ENCODE measurements around the gene GPHB5. TPM values are rescaled to one million over a fixed set of nuclear protein-coding genes. Genes with fewer than 3 reads are reported as not detected.

The GPHB5 gene
- total RNA-seq, 4 donors from 2014 or later = not detected

- intact Hi-C loops (cut with DNase I) = no loop called here
- WGBS, 2 donors = 70 to 86% methylated on average over 5 to 7 of the region's 10 CpGs
- Histone ChIP-seq H3K27me3 (peaks cover 0 to 8% (median 0%) of the 10 kb centered on the region in 4 donors), H3K4me3 (no peak overlapping the region), H3K36me3 (no peaks in the 10 kb centered on the region), H3K9me3 (no peaks in the 10 kb centered on the region), H3K4me1 (no peaks in the 10 kb centered on the region), H3K27ac (no peak overlapping the region)
- no peak for DNase-seq
- TF ChIP-seq, protein P1, sequence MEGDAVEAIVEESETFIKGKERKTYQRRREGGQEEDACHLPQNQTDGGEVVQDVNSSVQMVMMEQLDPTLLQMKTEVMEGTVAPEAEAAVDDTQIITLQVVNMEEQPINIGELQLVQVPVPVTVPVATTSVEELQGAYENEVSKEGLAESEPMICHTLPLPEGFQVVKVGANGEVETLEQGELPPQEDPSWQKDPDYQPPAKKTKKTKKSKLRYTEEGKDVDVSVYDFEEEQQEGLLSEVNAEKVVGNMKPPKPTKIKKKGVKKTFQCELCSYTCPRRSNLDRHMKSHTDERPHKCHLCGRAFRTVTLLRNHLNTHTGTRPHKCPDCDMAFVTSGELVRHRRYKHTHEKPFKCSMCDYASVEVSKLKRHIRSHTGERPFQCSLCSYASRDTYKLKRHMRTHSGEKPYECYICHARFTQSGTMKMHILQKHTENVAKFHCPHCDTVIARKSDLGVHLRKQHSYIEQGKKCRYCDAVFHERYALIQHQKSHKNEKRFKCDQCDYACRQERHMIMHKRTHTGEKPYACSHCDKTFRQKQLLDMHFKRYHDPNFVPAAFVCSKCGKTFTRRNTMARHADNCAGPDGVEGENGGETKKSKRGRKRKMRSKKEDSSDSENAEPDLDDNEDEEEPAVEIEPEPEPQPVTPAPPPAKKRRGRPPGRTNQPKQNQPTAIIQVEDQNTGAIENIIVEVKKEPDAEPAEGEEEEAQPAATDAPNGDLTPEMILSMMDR (IDR thresholded peaks at IDR 0.05) = no peak
- no peak for TF ChIP-seq POLR2A (IDR thresholded peaks at IDR 0.05)
These were observed 16.7 kb downstream of the GPHB5 start for GRCh38 chr14:63301891-63302534.

DNA sequence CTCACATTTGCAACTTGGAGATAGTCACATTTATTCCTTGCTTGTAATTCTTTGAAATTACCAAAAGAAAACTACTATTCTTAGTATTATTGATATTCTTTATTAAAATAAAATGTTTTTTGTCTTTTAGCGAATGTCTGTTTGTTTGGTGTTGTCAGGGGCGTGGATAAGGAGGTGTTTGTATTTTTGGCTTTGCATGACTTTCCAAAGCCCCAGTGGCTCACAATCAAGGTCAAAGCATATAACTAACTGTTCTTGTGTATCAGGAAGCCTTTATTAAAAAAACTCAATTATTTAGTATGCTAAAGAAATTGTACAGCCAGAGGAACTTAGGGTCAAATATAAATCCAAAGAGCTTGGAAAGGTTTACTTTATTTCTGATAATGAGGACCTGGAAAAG, 17.9 kb downstream of the GPHB5 start:
- DNase-seq = no peak
- intact Hi-C loops (cut with DNase I) = no loop called here
- Histone ChIP-seq H3K27ac (no peak overlapping the region), H3K9me3 (no peaks in the 10 kb centered on the region), H3K36me3 (no peaks in the 10 kb centered on the region), H3K27me3 (peaks cover 0 to 8% (median 0%) of the 10 kb centered on the region in 4 donors), H3K4me1 (no peaks in the 10 kb centered on the region), H3K4me3 (no peak overlapping the region)
- no peak for TF ChIP-seq POLR2A (IDR thresholded peaks at IDR 0.05)
- TF ChIP-seq, protein P1 (IDR thresholded peaks at IDR 0.05) = no peak
- WGBS, 2 donors = 61 to 71% methylated on average over 2 of the region's 2 CpGs

DNA sequence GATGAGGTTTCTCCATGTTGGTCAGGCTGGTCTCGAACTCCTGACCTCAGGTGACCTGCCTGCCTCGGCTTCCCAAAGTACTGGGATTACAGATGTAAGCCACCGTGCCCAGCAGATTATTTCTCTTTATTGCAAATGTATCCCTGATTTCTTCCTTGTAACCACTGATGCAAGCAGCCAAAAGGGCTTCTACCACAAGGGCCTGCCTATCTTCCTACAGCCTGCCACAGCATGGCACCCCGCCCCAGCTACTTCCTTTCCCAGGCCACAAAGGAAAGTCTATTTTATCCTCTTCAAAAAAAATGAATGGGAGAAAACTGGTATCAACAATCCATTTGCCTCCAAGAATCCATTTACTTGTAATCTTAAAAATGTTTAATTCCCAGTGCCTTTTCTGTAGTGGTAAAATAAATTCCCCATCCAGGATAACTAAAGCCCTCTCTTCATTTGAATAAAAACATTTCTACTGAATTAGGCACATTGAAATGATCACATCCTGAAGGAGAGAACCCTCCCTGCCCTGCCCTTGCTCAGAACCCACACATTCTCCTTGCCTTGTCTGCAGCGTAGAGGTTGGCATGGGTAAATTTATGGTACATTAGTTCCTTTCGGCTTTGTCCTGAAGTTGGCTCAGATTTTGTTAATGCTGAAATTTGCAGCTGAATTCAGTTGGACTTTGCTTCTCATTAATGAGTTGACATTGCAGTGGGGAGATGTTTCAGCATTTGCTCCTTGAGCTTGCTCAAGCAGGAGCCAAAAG, 19.2 kb downstream of the GPHB5 start:
- Histone ChIP-seq H3K9me3 (no peaks in the 10 kb centered on the region), H3K27ac (no peak overlapping the region), H3K4me1 (no peaks in the 10 kb centered on the region), H3K4me3 (no peak overlapping the region), H3K27me3 (peaks cover 0 to 8% (median 0%) of the 10 kb centered on the region in 4 donors), H3K36me3 (no peaks in the 10 kb centered on the region)
- intact Hi-C loops (cut with DNase I) = no loop called here
- WGBS, 2 donors = 63 to 69% methylated on average over 5 to 6 of the region's 6 CpGs
- TF ChIP-seq POLR2A (IDR thresholded peaks at IDR 0.05) = no peak
- TF ChIP-seq, protein P1 (IDR thresholded peaks at IDR 0.05) = no peak
- DNase-seq = no peak

- Histone ChIP-seq H3K4me3 (no peak overlapping the region), H3K27me3 (peaks cover 0 to 8% (median 0%) of the 10 kb centered on the region in 4 donors), H3K9me3 (no peaks in the 10 kb centered on the region), H3K36me3 (no peaks in the 10 kb centered on the region), H3K27ac (no peak overlapping the region), H3K4me1 (no peaks in the 10 kb centered on the region)
- TF ChIP-seq POLR2A (IDR thresholded peaks at IDR 0.05) = no peak
- TF ChIP-seq, protein P1 (IDR thresholded peaks at IDR 0.05) = no peak
- no peak for DNase-seq
- intact Hi-C loops (cut with DNase I) = no loop called here
- WGBS, 2 donors = 44 to 63% methylated on average over 2 to 4 of the region's 4 CpGs
These were observed 21.2 kb downstream of the GPHB5 start for GRCh38 chr14:63297372-63298063.

Data from esophagus squamous epithelium (tissue), 5 donors.